NCI-H510A (cell line): Measurements from ENCODE around the gene LMTK2.
A peak's percentile ranks its signal among the peaks of the same experiment; 100 is the strongest.

Experiments used
- DNase-seq: peaks from one replicate; lab custom pipeline; 2025; lab: John Stamatoyannopoulos, UW

The LMTK2 gene

GRCh38 chr7:98203261-98203963 lies 96.8 kb downstream of the LMTK2 start:
- DNase-seq: no peak

- no peak for DNase-seq
Measured at GRCh38 chr7:98203964-98204605, 97.4 kb downstream of the LMTK2 start.

- no peak for DNase-seq
Measured at GRCh38 chr7:98204670-98205069, 98.0 kb downstream of the LMTK2 start.

GRCh38 chr7:98205162-98205845 lies 98.6 kb downstream of the LMTK2 start:
- no peak for DNase-seq

- no peak for DNase-seq
Measured at GRCh38 chr7:98206451-98207330, 100.0 kb downstream of the LMTK2 start.

GRCh38 chr7:98209166-98209920 lies 102.7 kb downstream of the LMTK2 start:
- DNase-seq: no peak

GRCh38 chr7:98210513-98211220 lies 104.0 kb downstream of the LMTK2 start:
- DNase-seq: peak; percentile 15

GRCh38 chr7:98211221-98211675 lies 104.6 kb downstream of the LMTK2 start, which contains the start of gene BHLHA15:
Gene BHLHA15 (plus strand): TSS chr7:98211439. CDS start chr7:98212310, 871 bp downstream.
- peak; percentile 45 for DNase-seq

- DNase-seq: no peak
Measured at GRCh38 chr7:98211676-98212531, 105.2 kb downstream of the LMTK2 start.

GRCh38 chr7:98212532-98213041 lies 105.9 kb downstream of the LMTK2 start:
- DNase-seq: no peak

- no peak for DNase-seq
Measured at GRCh38 chr7:98213296-98213887, 106.7 kb downstream of the LMTK2 start.

- DNase-seq: no peak
Measured at GRCh38 chr7:98213888-98214810, 107.5 kb downstream of the LMTK2 start.

GRCh38 chr7:98214811-98215321 lies 108.2 kb downstream of the LMTK2 start:
- DNase-seq: no peak

GRCh38 chr7:98215561-98216495 lies 109.2 kb downstream of the LMTK2 start:
- DNase-seq: peak; percentile 63

GRCh38 chr7:98216941-98217622 lies 110.4 kb downstream of the LMTK2 start:
- no peak for DNase-seq
